H1 (cell line): ENCODE data around the gene GNGT2. TPM values are rescaled to one million over a fixed set of nuclear protein-coding genes. Genes with fewer than 3 reads are reported as not detected.

Experiments
- CTCF ChIA-PET: fragments of 300-600 bp; sonication (Branson Sonifier 250); formaldehyde crosslinking; loops from one replicate; lab custom pipeline; 2021; ENCODE audit not compliant: partially characterized antibody; lab: Charles Lee
- POLR2A ChIA-PET: fragments of 300-600 bp; sonication (Branson Sonifier 250); formaldehyde crosslinking; loops from one replicate; lab custom pipeline; 2021; ENCODE audit warnings: inconsistent platforms; ENCODE audit not compliant: partially characterized antibody; lab: Charles Lee
- DNase-seq, 2 experiments: peaks; one replicate each; pipeline versions ENCODE4 v3.0.0 to v3.0.0-alpha.2; 2010 to 2022; ENCODE audit warnings: low spot score in 2 of 2, low read depth in 1 of 2, mixed read lengths in 1 of 2
- FAIRE-seq: peaks from 2 replicates; lab custom pipeline; 2011; peaks lifted over from hg19 to GRCh38; lab: Jason Lieb, UNC
- H2AFZ ChIP-seq: 2 replicates; pipeline ENCODE4 v1.8.1; 2012; ENCODE audit warnings: low read length, inconsistent platforms
- H2AK5ac ChIP-seq: 2 replicates; pipeline ENCODE4 v1.6.1; 2013; ENCODE audit warnings: low read depth, low read length
- H2BK120ac ChIP-seq: replicated peaks from 2 replicates; pipeline ENCODE3; 2013; ENCODE audit warnings: low read depth, low read length, inconsistent platforms
- H2BK12ac ChIP-seq: 2 replicates; pipeline ENCODE4 v1.6.1; 2013; ENCODE audit warnings: low read depth, low read length
- H2BK15ac ChIP-seq: 2 replicates; pipeline ENCODE4 v1.6.1; 2013; ENCODE audit warnings: low read length
- H2BK20ac ChIP-seq: 2 replicates; pipeline ENCODE4 v1.6.1; 2013; ENCODE audit warnings: low read length
- H2BK5ac ChIP-seq: 2 replicates; pipeline ENCODE4 v1.6.1; 2013; ENCODE audit warnings: low read depth, low read length
- H3K14ac ChIP-seq: 2 replicates; pipeline ENCODE4 v1.6.1; 2013; ENCODE audit warnings: inconsistent platforms; ENCODE audit not compliant: insufficient read length
- H3K18ac ChIP-seq: 2 replicates; pipeline ENCODE4 v1.6.1; 2013; ENCODE audit warnings: low read length; ENCODE audit errors: extremely low read depth
- H3K23ac ChIP-seq: 2 replicates; pipeline ENCODE4 v1.6.1; 2013; ENCODE audit warnings: inconsistent platforms; ENCODE audit not compliant: insufficient read length
- H3K23me2 ChIP-seq: 2 replicates; pipeline ENCODE4 v1.6.1; 2013; ENCODE audit warnings: low read depth, low read length
- H3K27ac ChIP-seq: 2 replicates; pipeline ENCODE4 v1.6.1; 2011; ENCODE audit warnings: low read depth, low read length, inconsistent platforms
- H3K27me3 ChIP-seq, 4 experiments: replicated peaks in 1 of 4; 1 replicate in 1 of 4; 2 replicates in 3 of 4; pipeline versions ENCODE4 v1.6.1 to v1.8.1; 2011 to 2013; ENCODE audit warnings: low read length in 3 of 4, mild to moderate bottlenecking in 3 of 4, inconsistent platforms in 2 of 4, mixed read lengths in 2 of 4, moderate library complexity in 1 of 4; ENCODE audit not compliant: control insufficient read depth in 3 of 4, insufficient read depth in 3 of 4; ENCODE audit errors: extremely low read depth in 1 of 4
- H3K36me3 ChIP-seq, 4 experiments: 2 replicates each; pipeline versions ENCODE4 v1.6.1 to v1.8.1; 2011 to 2013; ENCODE audit warnings: mild to moderate bottlenecking in 4 of 4, low read length in 3 of 4, moderate library complexity in 2 of 4, control low read depth in 1 of 4, inconsistent platforms in 1 of 4; ENCODE audit not compliant: insufficient read depth in 4 of 4, control insufficient read depth in 2 of 4
- H3K4ac ChIP-seq: replicated peaks from 2 replicates; pipeline ENCODE3; 2013; ENCODE audit warnings: low read length, low read depth, mixed read lengths, inconsistent platforms; ENCODE audit not compliant: insufficient read length
- H3K4me1 ChIP-seq, 4 experiments: replicated peaks in 1 of 4; 1 replicate in 1 of 4; 2 replicates in 3 of 4; pipeline versions ENCODE4 v1.6.1 to v1.8.1; 2011 to 2013; ENCODE audit warnings: low read length in 3 of 4, inconsistent platforms in 2 of 4, mixed read lengths in 1 of 4; ENCODE audit not compliant: insufficient read depth in 4 of 4, control insufficient read depth in 3 of 4
- H3K4me2 ChIP-seq, 2 experiments: 2 replicates each; pipeline versions ENCODE4 v1.6.1 to v1.8.1; 2011 to 2013; ENCODE audit warnings: low read depth in 2 of 2, low read length in 2 of 2, control low read depth in 1 of 2, inconsistent platforms in 1 of 2, mild to moderate bottlenecking in 1 of 2; ENCODE audit not compliant: insufficient read depth in 1 of 2
- H3K4me3 ChIP-seq, 4 experiments: fragments of 200-600, 300-600 bp in 1 of 4; sonication (generic), shearing (Covaris generic), sonication (Bioruptor Twin) in 1 of 4; 2 replicates each; pipeline versions ENCODE4 v1.5.1 to v1.8.1; 2011 to 2016; ENCODE audit warnings: low read length in 4 of 4, low read depth in 3 of 4, control low read depth in 2 of 4, inconsistent platforms in 2 of 4, mild to moderate bottlenecking in 2 of 4, mixed read lengths in 1 of 4, moderate library complexity in 1 of 4; ENCODE audit not compliant: insufficient read depth in 2 of 4; ENCODE audit errors: extremely low read depth in 1 of 4
- H3K56ac ChIP-seq: replicated peaks from 2 replicates; pipeline ENCODE3; 2013; ENCODE audit warnings: low read depth, mild to moderate bottlenecking, mixed read lengths, low read length, inconsistent platforms; ENCODE audit not compliant: insufficient read length
- H3K79me1 ChIP-seq: 2 replicates; pipeline ENCODE4 v1.6.1; 2013; ENCODE audit warnings: low read depth, low read length, control low read depth
- H3K79me2 ChIP-seq, 2 experiments: 2 replicates each; pipeline versions ENCODE4 v1.6.1 to v1.8.1; 2012 to 2013; ENCODE audit warnings: low read length in 2 of 2, mild to moderate bottlenecking in 2 of 2, inconsistent platforms in 1 of 2; ENCODE audit not compliant: insufficient read depth in 2 of 2, control insufficient read depth in 1 of 2
- H3K9ac ChIP-seq, 4 experiments: replicated peaks in 1 of 4; 1 replicate in 1 of 4; 2 replicates in 3 of 4; pipeline versions ENCODE4 v1.6.1 to v1.8.1; 2011 to 2013; ENCODE audit warnings: low read depth in 3 of 4, low read length in 3 of 4, control low read depth in 2 of 4, mild to moderate bottlenecking in 2 of 4, moderate library complexity in 2 of 4, inconsistent platforms in 1 of 4; ENCODE audit errors: extremely low read depth in 1 of 4
- H3K9me3 ChIP-seq, 2 experiments: 2 replicates each; pipeline versions ENCODE4 v1.6.1 to v1.8.1; 2012 to 2013; ENCODE audit warnings: mild to moderate bottlenecking in 2 of 2, moderate library complexity in 2 of 2, control low read depth in 1 of 2, inconsistent platforms in 1 of 2, low read depth in 1 of 2, low read length in 1 of 2, mixed read lengths in 1 of 2; ENCODE audit not compliant: insufficient read depth in 2 of 2
- H4K20me1 ChIP-seq, 2 experiments: replicated peaks in 1 of 2; 2 replicates each; pipeline versions ENCODE3 to v1.8.1; 2011 to 2013; ENCODE audit warnings: inconsistent platforms in 2 of 2, low read length in 2 of 2, mild to moderate bottlenecking in 1 of 2; ENCODE audit not compliant: insufficient read depth in 2 of 2, control insufficient read depth in 1 of 2
- H4K5ac ChIP-seq: 2 replicates; pipeline ENCODE4 v1.6.1; 2013; ENCODE audit warnings: low read length, low read depth, mixed read lengths, inconsistent platforms; ENCODE audit not compliant: insufficient read length
- H4K8ac ChIP-seq: 2 replicates; pipeline ENCODE4 v1.8.0; 2013; ENCODE audit warnings: mild to moderate bottlenecking, moderate library complexity, low read length, inconsistent platforms; ENCODE audit not compliant: insufficient read depth; ENCODE audit errors: extremely low read depth
- H4K91ac ChIP-seq: replicated peaks from 2 replicates; pipeline ENCODE3; 2013; ENCODE audit warnings: low read length, mixed read lengths, inconsistent platforms; ENCODE audit not compliant: insufficient read length
- ASH2L ChIP-seq: fragments of 200-600, 300-600 bp; sonication (generic); IDR thresholded peaks from one replicate; pipeline ENCODE4 v1.7.1; 2017; ENCODE audit warnings: low read length
- BACH1 ChIP-seq: IDR thresholded peaks from 2 replicates; pipeline ENCODE4 v1.6.1; 2012; ENCODE audit warnings: low read length, improper control_type of control experiment
- CBX5 ChIP-seq: fragments of 300-800, 300-1000 bp; sonication (generic); IDR thresholded peaks from 2 replicates; pipeline ENCODE4 v1.7.1; 2016; ENCODE audit warnings: antibody characterized with exemption, low read length, low read depth
- CBX8 ChIP-seq: fragments of 300-800, 300-1000 bp; sonication (generic); IDR thresholded peaks from 2 replicates; pipeline ENCODE4 v1.7.1; 2016; ENCODE audit warnings: low read depth, low read length, borderline replicate concordance
- CHD2 ChIP-seq: IDR thresholded peaks from 2 replicates; pipeline ENCODE4 v1.6.1; 2012; ENCODE audit warnings: low read length, improper control_type of control experiment
- EGR1 ChIP-seq: IDR thresholded peaks from 2 replicates; pipeline ENCODE4 v1.6.1; 2011; ENCODE audit warnings: low read depth, low read length, borderline replicate concordance
- HDAC2 ChIP-seq, 2 experiments: fragments of 300-600 bp in 1 of 2; sonication (generic) in 1 of 2; IDR thresholded peaks; 2 replicates each; pipeline ENCODE4 v1.6.1; 2011 to 2012; ENCODE audit warnings: low read depth in 2 of 2, low read length in 2 of 2, mild to moderate bottlenecking in 2 of 2, moderate library complexity in 2 of 2, borderline replicate concordance in 1 of 2, inconsistent platforms in 1 of 2
- MAX ChIP-seq: IDR thresholded peaks from 2 replicates; pipeline ENCODE4 v1.6.1; 2012; ENCODE audit warnings: inconsistent platforms
- NANOG ChIP-seq: IDR thresholded peaks from 2 replicates; pipeline ENCODE4 v1.6.1; 2011; ENCODE audit warnings: low read length, low read depth, mild to moderate bottlenecking, inconsistent platforms; ENCODE audit not compliant: insufficient read depth, poor library complexity, severe bottlenecking
- RFX5 ChIP-seq: IDR thresholded peaks from 2 replicates; pipeline ENCODE4 v1.6.1; 2011; ENCODE audit warnings: low read depth, low read length, improper control_type of control experiment, borderline replicate concordance
- TBP ChIP-seq: IDR thresholded peaks from 2 replicates; pipeline ENCODE4 v1.6.1; 2011; ENCODE audit warnings: low read depth, low read length, improper control_type of control experiment
- TCF12 ChIP-seq: IDR thresholded peaks from 2 replicates; pipeline ENCODE4 v1.6.1; 2011; ENCODE audit warnings: low read depth, mild to moderate bottlenecking, low read length
- TEAD4 ChIP-seq: IDR thresholded peaks from 2 replicates; pipeline ENCODE4 v1.6.1; 2012; ENCODE audit warnings: low read depth, low read length, inconsistent platforms, mixed read lengths
- ZNF274 ChIP-seq: IDR thresholded peaks from 2 replicates; pipeline ENCODE4 v1.7.0; 2012; ENCODE audit warnings: low read length, borderline replicate concordance; ENCODE audit errors: extremely low read depth
- WGBS, 2 experiments: shearing (Covaris generic) in 1 of 2; methylation state at CpG; one replicate each; pipeline versions ENCODE4 v1.1.6 to v1.1.7; 2013 to 2015; ENCODE audit warnings: low lambda C conversion rate in 2 of 2, mixed read lengths in 2 of 2, inconsistent platforms in 1 of 2, low coverage in 1 of 2, missing lambda C conversion rate in 1 of 2; ENCODE audit not compliant: insufficient replicate concordance in 2 of 2, insufficient coverage in 1 of 2, insufficient read length in 1 of 2; ENCODE audit errors: extremely low coverage in 1 of 2, missing lambda C conversion rate in 1 of 2; 5-methylcytosine and 5-hydroxymethylcytosine counted together
- polyA plus RNA-seq, 7 experiments: library from polyadenylated mRNA; depleted of rRNA in 3 of 7; stranded (reverse) in 5 of 7; unstranded in 2 of 7; fragments of >200 nt in 5 of 7; fragments of 200-250 nt in 2 of 7; gene quantifications; 1 replicate in 5 of 7; 2 replicates in 1 of 7; 4 replicates in 1 of 7; pipeline versions ENCODE4 v1.2.1 to v1.2.3, GENCODE V29; 2011 to 2013; ENCODE audit warnings: missing spikeins in 2 of 7, mixed read lengths in 2 of 7
- total RNA-seq: library from RNA; stranded (reverse); fragmentation: NEBNext Ultra II Directional; extraction: Animal tissue kit (Norgen Biotek cat#: 25700); gene quantifications from 2 replicates; pipeline ENCODE4 v1.2.1, GENCODE V29; 2021

GNGT2 gene
- total and polyA plus RNA-seq, 2 of the 8 experiments (the other 6 are each of a cell fraction or from before 2014, with no cell fraction given), result 1.3 to 1.4 TPM

DNA sequence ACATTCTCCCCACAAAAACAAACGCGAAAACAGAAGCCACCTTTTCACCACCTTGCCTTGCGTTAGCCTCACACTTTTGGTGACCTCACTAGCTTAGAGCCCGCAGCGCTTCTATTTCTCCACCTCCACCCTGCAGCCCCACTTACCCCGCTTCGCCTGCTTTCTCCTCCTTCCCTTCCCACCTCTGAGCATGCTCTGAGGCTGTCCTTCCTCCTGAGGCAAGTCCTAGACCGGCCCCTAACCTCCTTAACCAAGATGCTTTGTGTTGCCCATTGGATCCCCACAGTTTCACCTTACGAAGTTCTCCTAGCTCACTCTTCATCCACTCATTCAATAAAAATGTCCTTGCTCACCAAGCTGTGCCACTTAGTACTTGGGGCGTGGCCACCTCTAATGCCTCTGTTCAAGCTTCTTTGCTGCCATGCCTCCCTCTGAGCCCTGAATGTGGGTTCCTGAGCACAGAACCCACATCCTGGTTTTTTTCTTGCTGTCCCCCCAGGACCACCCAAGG lies 1.3 kb downstream of the GNGT2 start:
- Histone ChIP-seq H4K91ac (no peak overlapping the region), H3K23ac (no peak overlapping the region), H3K4me3 (no peak overlapping the region), H3K14ac (no peak overlapping the region), H3K9ac (no peak overlapping the region), H2BK20ac (no peak overlapping the region), H3K56ac (no peak overlapping the region), H3K18ac (no peak overlapping the region), H3K27ac (no peak overlapping the region), H3K79me2 (no peaks in the 10 kb centered on the region), H2BK120ac (no peak overlapping the region), H2BK5ac (no peak overlapping the region), H2AFZ (no peak overlapping the region), H3K79me1 (no peaks in the 10 kb centered on the region), H4K20me1 (no peaks in the 10 kb centered on the region), H2AK5ac (no peak overlapping the region), H4K5ac (no peak overlapping the region), H3K27me3 (peaks cover 0 to 3% (median 0%) of the 10 kb centered on the region in 4 experiments; a peak in 2 of 7 replicates), H3K4ac (no peak overlapping the region), H3K23me2 (no peaks in the 10 kb centered on the region), H2BK15ac (peak overlapping the region; percentile 37; the same call in 1 of the 2 replicates), H3K36me3 (no peaks in the 10 kb centered on the region), H4K8ac (no peak overlapping the region), H3K4me1 (peaks cover 5 to 19% (median 13%) of the 10 kb centered on the region in 4 experiments), H3K9me3 (no peaks in the 10 kb centered on the region), H3K4me2 (peak overlapping the region in 1 of 2 experiments; percentile 59; a peak in 1 of 4 replicates), H2BK12ac (no peak overlapping the region)
- DNase-seq, result no peak
- FAIRE-seq, result no peak
- CTCF ChIA-PET, result interaction anchor here (0.9 to 1.7 kb wide), 9 partner anchors 9 to 87 kb away, joined by 3 to 8 read pairs (median 4); no protein-coding TSS in a partner anchor
- POLR2A ChIA-PET, result interaction anchor here (1.8 to 2.5 kb wide), 3 partner anchors 9 to 14 kb away, joined by 5 to 9 read pairs (median 6); no protein-coding TSS in a partner anchor
- 93% methylated on average over 10 of the region's 10 CpGs; no CpG with 5 or more reads in 1 of the 2 experiments for WGBS, 2 experiments
- TF ChIP-seq BACH1, result no peak
- no peak for TF ChIP-seq CBX5
- no peak for TF ChIP-seq ZNF274
- no peak for TF ChIP-seq ASH2L
- TF ChIP-seq TCF12, result no peak
- no peak for TF ChIP-seq CBX8
- no peak for TF ChIP-seq MAX
- no peak for TF ChIP-seq CHD2
- TF ChIP-seq NANOG, result no peak
- TF ChIP-seq TBP, result no peak
- TF ChIP-seq HDAC2 (IDR thresholded peaks at IDR 0.05; ENCODE audit: borderline replicate concordance in 1 of 2, low read depth in 2 of 2, low read length in 2 of 2), result no peak
- no peak for TF ChIP-seq EGR1
- TF ChIP-seq TEAD4, result no peak
- no peak for TF ChIP-seq RFX5
